Stimulated activated CD8-positive, alpha-beta memory T cell treated with anti-CD3 and anti-CD28 coated beads, Interleukin-15, amount 100 ng/mL, for 48 hours (primary cell): ENCODE measurements around the gene PACS2.

Source experiments
- DNase-seq, 2 donors: peaks; one replicate each; pipeline ENCODE4 v3.0.0-alpha.2; 2020; ENCODE audit warnings: low read depth in 2 of 2

The PACS2 gene

DNA sequence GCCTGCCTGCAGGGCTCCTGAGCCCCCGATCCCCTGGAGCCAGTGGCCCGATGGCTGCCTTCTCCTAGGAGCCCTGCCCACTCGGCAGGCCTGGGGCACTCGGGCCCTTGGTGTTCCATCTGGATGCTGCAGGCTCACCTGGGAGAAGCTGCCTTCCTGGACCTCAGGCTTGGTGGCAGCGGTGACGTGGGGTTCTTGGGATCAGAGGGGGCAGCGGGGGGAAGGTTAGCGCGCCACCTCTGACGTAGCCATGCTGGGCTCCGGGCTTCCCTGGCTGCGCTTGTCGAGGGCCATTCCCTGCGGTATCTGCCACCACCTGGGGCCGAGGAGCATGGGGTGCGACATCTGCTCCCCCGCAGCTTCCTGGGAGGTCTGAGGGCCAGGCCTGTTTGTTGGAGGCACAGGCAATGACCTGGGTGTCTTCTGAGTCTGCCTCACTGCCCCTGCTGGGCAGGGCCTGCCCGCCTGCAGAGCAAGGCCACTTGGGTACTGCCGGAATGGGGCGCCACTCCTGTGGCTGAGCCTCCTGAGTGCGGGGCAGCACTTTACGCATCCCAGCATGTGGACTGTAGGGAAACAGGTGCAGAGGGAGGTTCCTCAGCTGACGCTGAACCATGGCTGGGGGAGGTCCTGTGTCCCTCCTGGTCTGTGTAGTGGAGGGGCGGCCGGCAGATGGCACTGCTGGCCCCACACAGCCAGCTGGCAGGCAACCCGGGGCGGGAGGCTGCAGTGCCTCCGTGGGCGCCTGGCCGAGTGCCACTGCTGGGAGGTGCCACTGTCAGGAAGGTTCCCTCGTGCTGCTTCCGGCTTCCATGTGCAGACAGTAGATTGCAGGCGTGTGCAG is 125.4 kb downstream of the PACS2 start:
- no peak for DNase-seq

DNA sequence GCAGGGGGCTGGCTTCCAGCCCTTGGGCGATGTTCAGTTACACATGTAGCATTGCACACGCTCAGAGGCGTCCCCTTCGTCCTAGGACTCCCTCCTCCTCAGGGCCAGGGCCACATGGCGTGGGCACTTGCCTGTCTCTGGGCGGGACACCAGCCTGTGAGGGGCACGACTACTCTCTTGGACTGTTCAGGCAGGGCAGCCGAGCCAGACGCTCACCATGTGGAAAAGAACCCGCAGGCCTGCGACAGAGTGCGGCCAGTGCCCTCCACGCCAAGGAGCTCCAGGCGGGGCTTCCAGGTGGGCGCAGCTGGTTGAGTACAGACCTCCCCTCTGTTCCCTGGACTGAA is 126.0 kb downstream of the PACS2 start:
- no peak for DNase-seq

DNA sequence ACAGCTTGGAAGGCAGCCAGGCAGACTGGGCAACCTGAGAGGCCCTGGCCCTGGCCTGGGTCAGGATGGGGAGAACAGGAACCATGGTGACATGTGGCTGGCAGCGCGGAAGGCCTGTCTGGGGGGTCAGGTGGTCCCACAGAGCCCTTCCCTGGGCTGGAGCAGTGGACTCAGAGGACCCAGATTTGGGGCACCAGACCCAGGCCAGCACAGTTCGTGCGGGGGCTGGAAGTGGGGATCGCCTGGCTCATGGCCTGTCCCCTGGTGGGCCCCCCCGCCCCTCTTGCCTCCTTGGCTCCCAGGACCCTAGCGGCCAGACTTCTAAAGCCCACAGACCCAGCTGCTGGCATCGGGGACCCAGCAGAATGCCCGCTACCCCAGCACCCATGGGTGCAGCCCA is 126.4 kb downstream of the PACS2 start:
- no peak for DNase-seq

DNA sequence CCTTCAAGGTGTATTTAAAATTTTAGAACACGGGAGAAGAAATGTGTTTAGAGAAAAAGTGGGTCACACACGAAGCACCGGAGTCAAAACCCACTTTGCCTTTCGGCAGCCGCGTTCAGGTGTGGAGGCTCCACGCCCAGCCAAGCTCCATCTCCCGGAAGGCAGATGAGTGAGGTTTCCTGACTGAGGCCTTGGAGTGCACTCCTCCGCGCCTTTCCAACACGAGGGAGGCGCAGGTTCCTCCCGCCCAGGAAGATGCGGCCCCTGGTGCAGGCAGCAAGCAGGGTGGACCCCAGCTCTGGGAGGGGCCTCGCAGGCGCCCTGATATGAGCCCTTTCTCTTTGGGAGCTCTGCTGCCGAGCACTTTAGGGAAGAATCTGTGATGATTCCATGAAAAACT is 127.6 kb downstream of the PACS2 start:
- DNase-seq = no peak

DNA sequence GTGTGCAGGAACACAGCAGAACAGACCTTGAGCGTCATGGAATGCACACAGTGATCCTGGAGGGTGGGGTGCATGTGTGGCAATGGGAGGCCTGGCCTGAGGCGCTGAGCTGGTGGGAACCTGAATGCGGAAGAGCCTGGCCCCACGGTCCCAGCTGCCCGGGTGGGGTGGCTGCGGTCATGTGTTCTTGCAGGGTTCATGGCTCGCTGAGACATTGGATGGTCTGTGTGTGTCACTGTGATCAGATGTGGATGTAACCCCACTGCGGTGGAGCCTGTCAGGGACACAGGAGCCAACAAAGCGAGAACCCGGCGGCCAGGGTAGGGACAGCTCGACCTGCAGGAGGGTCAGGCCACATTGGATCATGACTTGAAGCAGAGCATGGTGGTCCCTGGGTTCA is 128.3 kb downstream of the PACS2 start:
- no peak for DNase-seq

DNA sequence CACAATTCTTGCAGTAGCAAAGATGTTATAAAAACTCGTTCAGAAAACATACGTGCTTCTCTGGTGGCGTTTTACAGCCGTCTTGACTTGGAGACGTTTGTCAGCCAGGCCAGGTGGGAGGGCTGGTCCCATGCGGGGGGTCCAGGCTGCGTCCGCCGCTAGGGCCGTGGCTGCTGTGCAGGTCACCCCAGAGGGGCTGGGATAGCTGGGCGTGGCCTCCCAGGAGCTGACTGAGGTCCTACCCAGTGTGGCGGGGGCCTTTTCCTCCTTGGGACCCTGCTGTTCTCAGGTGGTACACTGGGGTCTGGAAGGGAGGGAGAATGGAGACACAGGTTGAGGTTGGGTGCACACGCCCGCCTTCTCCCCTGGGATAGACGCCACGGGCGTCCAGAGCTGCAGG is 130.3 kb downstream of the PACS2 start:
- DNase-seq = no peak

DNA sequence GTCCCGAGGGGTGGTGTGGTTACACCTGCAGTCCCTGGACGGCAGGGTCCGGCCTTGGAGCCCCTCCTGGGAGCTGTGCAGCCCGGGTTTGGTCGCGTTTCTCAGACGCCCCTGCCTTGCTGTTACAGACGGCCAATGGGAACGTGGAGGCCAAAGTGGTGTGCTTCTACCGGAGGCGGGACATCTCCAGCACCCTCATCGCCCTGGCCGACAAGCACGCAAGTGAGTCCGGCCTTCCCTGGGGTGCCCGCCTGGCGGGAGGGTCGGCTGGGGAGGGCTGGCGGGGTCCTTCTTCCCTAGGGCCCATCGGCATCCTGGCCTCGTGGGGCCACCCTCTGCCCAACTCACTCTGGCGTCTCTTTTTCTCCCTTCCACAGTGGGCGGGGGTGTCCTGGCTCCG is 130.7 kb downstream of the PACS2 start:
- DNase-seq = no peak

DNA sequence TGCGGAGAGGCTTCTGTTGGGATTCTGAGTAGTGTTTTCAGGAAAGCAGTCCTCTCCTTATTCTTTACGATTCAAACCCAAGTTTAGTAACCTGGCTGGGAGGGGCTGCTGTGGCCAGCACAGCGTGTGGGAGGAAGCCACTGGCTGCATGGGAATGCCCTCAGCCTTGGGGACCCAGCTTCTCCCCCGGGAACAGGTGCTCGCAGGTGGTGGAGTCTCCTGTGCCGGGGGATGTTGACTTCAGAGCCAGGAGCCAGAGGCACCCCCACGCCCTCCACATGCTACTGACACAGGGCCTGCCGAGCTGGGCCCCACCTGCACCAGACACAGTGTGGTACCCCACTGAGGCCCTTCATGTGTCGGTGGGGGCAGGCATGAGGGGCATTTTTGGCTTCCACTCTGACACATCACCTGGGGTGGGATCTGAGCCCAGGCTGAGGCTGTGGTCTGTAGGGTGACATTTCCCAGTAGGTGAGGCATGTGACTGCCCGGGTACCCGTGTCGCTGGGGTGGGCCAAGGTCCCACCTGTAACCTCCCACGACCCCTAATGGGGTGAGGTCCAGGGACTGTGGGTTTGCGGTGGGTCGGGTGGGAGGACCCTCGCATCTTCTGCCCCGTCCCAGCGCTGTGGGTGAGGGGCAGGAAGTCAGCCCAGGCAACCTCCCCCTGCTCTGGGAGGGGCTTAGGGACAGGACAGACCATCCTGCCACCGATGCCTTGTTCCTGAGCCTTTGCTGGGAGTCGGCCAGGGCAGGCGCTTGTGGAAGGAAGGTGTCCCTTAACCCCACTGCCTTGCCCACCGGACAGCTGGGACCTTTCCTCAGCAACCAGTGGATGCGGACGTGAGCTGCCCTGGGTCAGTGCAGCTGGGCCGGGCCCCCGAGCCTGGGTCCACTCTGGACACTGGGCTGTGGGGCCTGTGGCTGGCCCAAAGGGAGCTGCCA is 131.6 kb downstream of the PACS2 start:
- DNase-seq = no peak

DNA sequence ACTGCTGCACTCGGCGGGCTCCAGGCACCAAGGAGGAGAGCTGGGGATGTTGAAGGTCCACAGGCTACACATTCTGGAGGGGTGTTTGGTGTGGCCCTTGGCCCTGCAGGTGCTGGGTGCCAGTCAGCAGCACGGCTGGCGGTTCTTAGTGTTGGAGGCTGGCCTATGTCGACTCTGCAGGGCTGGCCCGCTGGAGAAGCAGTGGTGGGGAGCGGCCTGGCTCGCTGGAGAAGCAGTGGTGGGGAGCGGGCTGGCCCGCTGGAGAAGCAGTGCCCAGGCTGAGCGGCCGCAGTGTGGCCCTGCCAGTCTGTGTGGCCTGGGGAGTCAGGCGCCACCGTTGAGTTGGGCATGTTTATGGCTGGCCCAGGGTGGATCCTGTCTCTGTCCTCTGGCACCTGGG is 132.4 kb downstream of the PACS2 start:
- no peak for DNase-seq
